ENCODE measurements around the gene EIF4G3.
"Not testable (repeated sequence)": the region's sequence is repeated elsewhere in the genome, so short reads cannot be mapped to it uniquely, and the experiment has no call there.

Gene EIF4G3

DNA sequence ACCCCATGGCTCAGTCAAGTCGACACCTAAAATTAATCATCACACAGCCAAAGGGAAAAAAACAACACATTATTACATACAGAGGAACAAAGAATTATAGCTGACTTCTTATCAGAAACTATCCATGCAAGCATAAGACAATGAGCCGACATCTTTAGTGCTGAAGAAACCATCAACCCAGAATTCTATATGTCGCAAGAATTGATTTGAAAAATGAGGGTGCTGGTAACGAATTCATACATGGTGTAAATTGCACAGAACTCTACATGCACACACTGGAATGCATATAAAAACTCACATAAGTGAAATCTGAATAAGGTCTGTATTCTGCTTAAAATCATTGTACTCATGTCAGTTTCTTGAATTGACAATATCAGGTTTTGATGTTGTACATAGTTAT lies 25.0 kb upstream of the EIF4G3 start:
- Histone ChIP-seq H3K9me2 (replicated peaks; ENCODE audit: control insufficient read depth, low read length) (no peaks in the 10 kb centered on the region), H3K36me3 (ENCODE audit: control insufficient read depth, low read length) (no peaks in the 10 kb centered on the region), H3F3A (ENCODE audit: control insufficient read depth, insufficient read depth) (no peaks in the 10 kb centered on the region), H3K79me2 (ENCODE audit: control insufficient read depth, low read length) (no peaks in the 10 kb centered on the region), H3K27ac (ENCODE audit: low read depth, low read length) (no peak overlapping the region), H4K20me1 (ENCODE audit: control insufficient read depth, insufficient read depth, low read depth, low read length) (no peaks in the 10 kb centered on the region), H3K4me1 (ENCODE audit: control insufficient read depth, low read length) (no peaks in the 10 kb centered on the region), H3K9me3 (ENCODE audit: control insufficient read depth, insufficient read depth, low read length) (no peaks in the 10 kb centered on the region), H3K27me3 (ENCODE audit: control insufficient read depth, low read length) (no peaks in the 10 kb centered on the region; the same call in 1 of the 2 replicates), H3K4me3 (ENCODE audit: low read length) (no peak overlapping the region), H3K4me2 (ENCODE audit: low read length) (no peak overlapping the region)
- TF ChIP-seq, protein P1, sequence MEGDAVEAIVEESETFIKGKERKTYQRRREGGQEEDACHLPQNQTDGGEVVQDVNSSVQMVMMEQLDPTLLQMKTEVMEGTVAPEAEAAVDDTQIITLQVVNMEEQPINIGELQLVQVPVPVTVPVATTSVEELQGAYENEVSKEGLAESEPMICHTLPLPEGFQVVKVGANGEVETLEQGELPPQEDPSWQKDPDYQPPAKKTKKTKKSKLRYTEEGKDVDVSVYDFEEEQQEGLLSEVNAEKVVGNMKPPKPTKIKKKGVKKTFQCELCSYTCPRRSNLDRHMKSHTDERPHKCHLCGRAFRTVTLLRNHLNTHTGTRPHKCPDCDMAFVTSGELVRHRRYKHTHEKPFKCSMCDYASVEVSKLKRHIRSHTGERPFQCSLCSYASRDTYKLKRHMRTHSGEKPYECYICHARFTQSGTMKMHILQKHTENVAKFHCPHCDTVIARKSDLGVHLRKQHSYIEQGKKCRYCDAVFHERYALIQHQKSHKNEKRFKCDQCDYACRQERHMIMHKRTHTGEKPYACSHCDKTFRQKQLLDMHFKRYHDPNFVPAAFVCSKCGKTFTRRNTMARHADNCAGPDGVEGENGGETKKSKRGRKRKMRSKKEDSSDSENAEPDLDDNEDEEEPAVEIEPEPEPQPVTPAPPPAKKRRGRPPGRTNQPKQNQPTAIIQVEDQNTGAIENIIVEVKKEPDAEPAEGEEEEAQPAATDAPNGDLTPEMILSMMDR (IDR thresholded peaks at IDR 0.05; ENCODE audit: low read depth, low read length, poor library complexity, severe bottlenecking): no peak
- no peak for TF ChIP-seq EZH2phosphoT487 (IDR thresholded peaks at IDR 0.05; ENCODE audit: borderline replicate concordance, low read length)

DNA sequence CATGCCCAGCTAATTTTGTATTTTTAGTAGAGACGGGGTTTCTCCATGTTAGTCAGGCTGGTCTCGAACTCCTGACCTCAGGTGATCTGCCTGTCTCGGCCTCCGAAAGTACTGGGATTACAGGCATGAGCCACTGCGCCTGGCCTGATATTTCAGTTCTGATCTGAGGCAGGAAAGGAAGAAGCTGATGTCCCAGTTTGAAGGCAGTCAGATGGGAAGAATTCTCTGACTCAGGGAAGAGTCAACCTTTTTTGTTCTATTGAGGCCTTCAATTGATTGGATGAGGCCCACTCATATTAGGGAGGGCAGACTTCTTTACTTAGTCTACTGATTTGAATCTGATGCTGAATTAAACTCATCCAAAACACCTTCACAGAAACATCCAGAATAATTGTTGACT lies 24.5 kb upstream of the EIF4G3 start:
- not testable (repeated sequence) for H3K27me3 ChIP-seq (ENCODE audit: control insufficient read depth, low read length); H3K4me3 ChIP-seq (ENCODE audit: low read length); H3K79me2 ChIP-seq (ENCODE audit: control insufficient read depth, low read length); H3F3A ChIP-seq (ENCODE audit: control insufficient read depth, insufficient read depth); H3K4me1 ChIP-seq (ENCODE audit: control insufficient read depth, low read length); H3K27ac ChIP-seq (ENCODE audit: low read depth, low read length); H3K9me2 ChIP-seq (replicated peaks; ENCODE audit: control insufficient read depth, low read length); H4K20me1 ChIP-seq (ENCODE audit: control insufficient read depth, insufficient read depth, low read depth, low read length); H3K4me2 ChIP-seq (ENCODE audit: low read length); H3K36me3 ChIP-seq (ENCODE audit: control insufficient read depth, low read length); H3K9me3 ChIP-seq (ENCODE audit: control insufficient read depth, insufficient read depth, low read length)

DNA sequence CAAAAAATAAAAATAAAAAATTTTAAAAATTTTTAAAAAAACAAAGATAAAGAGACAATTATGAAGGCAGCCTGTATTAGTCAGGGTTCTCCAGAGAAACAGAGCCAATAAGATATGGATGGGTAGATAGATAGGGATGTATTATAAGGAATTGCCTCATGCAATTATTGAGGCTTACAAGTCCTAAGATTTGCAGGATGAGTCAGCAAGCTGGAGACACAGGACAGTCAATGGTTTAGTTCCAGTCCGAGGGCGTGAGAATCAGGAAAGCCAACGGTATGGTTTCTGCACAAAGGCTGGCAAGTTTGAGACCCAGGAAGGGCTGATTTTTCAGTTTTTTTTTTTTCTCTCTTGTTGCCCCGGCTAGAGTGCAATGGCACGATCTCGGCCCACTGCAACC lies 24.1 kb upstream of the EIF4G3 start:
- no peaks in the 10 kb centered on the region for H3K9me2 ChIP-seq (replicated peaks; ENCODE audit: control insufficient read depth, low read length)
- H3K4me3 ChIP-seq (ENCODE audit: low read length): no peak overlapping the region
- no peaks in the 10 kb centered on the region for H3K4me1 ChIP-seq (ENCODE audit: control insufficient read depth, low read length)
- H3K79me2 ChIP-seq (ENCODE audit: control insufficient read depth, low read length): no peaks in the 10 kb centered on the region
- H3K27me3 ChIP-seq (ENCODE audit: control insufficient read depth, low read length): no peaks in the 10 kb centered on the region; the same call in 1 of the 2 replicates
- no peak overlapping the region for H3K27ac ChIP-seq (ENCODE audit: low read depth, low read length)
- H3F3A ChIP-seq (ENCODE audit: control insufficient read depth, insufficient read depth): no peaks in the 10 kb centered on the region
- no peaks in the 10 kb centered on the region for H3K9me3 ChIP-seq (ENCODE audit: control insufficient read depth, insufficient read depth, low read length)
- H4K20me1 ChIP-seq (ENCODE audit: control insufficient read depth, insufficient read depth, low read depth, low read length): no peaks in the 10 kb centered on the region
- H3K36me3 ChIP-seq (ENCODE audit: control insufficient read depth, low read length): no peaks in the 10 kb centered on the region
- no peak overlapping the region for H3K4me2 ChIP-seq (ENCODE audit: low read length)
- TF ChIP-seq, protein P1 (IDR thresholded peaks at IDR 0.05; ENCODE audit: low read depth, low read length, poor library complexity, severe bottlenecking): no peak
- TF ChIP-seq EZH2phosphoT487 (IDR thresholded peaks at IDR 0.05; ENCODE audit: borderline replicate concordance, low read length): no peak

DNA sequence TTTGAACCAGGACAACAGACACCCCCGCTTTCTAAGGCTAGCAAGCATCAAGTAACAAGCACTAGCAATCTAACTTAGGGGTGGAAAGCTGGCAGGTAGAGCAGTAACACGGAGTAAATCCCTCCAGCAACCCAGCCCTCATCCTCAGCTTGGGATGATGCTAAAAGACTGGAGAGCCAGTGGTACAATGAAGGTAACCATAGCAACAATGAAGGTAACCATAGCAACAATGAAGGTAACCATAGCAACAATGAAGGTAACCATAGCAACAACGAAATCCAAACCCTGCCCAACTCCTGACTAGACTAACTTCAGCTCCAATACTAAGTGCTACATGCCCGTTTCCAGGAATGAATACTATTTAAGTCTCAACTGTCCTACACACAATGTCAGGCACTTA lies 22.2 kb upstream of the EIF4G3 start:
- no peaks in the 10 kb centered on the region for H3K9me2 ChIP-seq (replicated peaks; ENCODE audit: control insufficient read depth, low read length)
- H3K4me1 ChIP-seq (ENCODE audit: control insufficient read depth, low read length): no peaks in the 10 kb centered on the region
- H3K36me3 ChIP-seq (ENCODE audit: control insufficient read depth, low read length): no peaks in the 10 kb centered on the region
- no peaks in the 10 kb centered on the region for H3K79me2 ChIP-seq (ENCODE audit: control insufficient read depth, low read length)
- no peak for TF ChIP-seq EZH2phosphoT487 (IDR thresholded peaks at IDR 0.05; ENCODE audit: borderline replicate concordance, low read length)
- TF ChIP-seq, protein P1 (IDR thresholded peaks at IDR 0.05; ENCODE audit: low read depth, low read length, poor library complexity, severe bottlenecking): no peak
- H4K20me1 ChIP-seq (ENCODE audit: control insufficient read depth, insufficient read depth, low read depth, low read length): no peaks in the 10 kb centered on the region
- H3K9me3 ChIP-seq (ENCODE audit: control insufficient read depth, insufficient read depth, low read length): no peaks in the 10 kb centered on the region
- no peaks in the 10 kb centered on the region; the same call in 1 of the 2 replicates for H3K27me3 ChIP-seq (ENCODE audit: control insufficient read depth, low read length)
- H3K4me3 ChIP-seq (ENCODE audit: low read length): no peak overlapping the region
- H3K4me2 ChIP-seq (ENCODE audit: low read length): no peak overlapping the region
- no peak overlapping the region for H3K27ac ChIP-seq (ENCODE audit: low read depth, low read length)
- H3F3A ChIP-seq (ENCODE audit: control insufficient read depth, insufficient read depth): no peaks in the 10 kb centered on the region
